Measurements from ENCODE around the gene CD300LD. TPM values are rescaled to one million over a fixed set of nuclear protein-coding genes. Genes with fewer than 3 reads are reported as not detected.

CD300LD gene
- total RNA-seq, 1 donor from 2014 or later = not detected

- H3K27ac Mint-ChIP-seq (ENCODE audit: unreplicated experiment) = no peak overlapping the region
- TF ChIP-seq CTCF (IDR thresholded peaks at IDR 0.05) = no peak
- no peak overlapping the region for H3K4me3 Mint-ChIP-seq (ENCODE audit: unreplicated experiment)
- no peaks in the 10 kb centered on the region for H3K9me3 Mint-ChIP-seq (ENCODE audit: unreplicated experiment)
- no peaks in the 10 kb centered on the region for H3K27me3 Mint-ChIP-seq (ENCODE audit: unreplicated experiment)
- no peaks in the 10 kb centered on the region for H3K4me1 Mint-ChIP-seq (ENCODE audit: unreplicated experiment)
- no peaks in the 10 kb centered on the region for H3K36me3 Mint-ChIP-seq (ENCODE audit: unreplicated experiment)
- DNase-seq (ENCODE audit: extremely low spot score, unreplicated experiment) = no peak
Observed at GRCh38 chr17:74616696-74617095, 24.6 kb upstream of the CD300LD start.

DNA sequence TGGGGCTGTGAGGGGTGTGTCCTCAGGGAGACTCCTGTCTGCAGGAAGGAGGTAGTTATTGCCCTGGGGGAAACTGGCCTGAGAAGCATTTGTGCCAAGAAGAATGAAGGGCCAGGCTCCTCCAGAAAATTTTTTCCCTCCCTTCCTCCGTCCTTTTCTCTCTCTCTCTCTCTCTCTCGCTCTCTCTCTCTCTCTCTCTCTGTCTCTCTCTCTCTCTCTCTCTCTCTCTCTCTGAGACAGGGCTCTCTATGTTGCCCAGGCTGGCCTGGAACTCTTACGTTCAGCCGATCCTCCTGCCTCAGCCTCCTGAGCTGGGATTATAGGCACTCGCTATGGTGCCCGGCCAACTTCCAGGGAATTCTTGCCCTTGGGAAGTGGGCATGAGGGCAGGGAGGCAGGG is 20.0 kb upstream of the CD300LD start:
- H3K27me3 Mint-ChIP-seq (ENCODE audit: unreplicated experiment) = peaks cover 3% of the 10 kb centered on the region
- no peak for TF ChIP-seq CTCF (IDR thresholded peaks at IDR 0.05)
- no peak for DNase-seq (ENCODE audit: extremely low spot score, unreplicated experiment)

DNA sequence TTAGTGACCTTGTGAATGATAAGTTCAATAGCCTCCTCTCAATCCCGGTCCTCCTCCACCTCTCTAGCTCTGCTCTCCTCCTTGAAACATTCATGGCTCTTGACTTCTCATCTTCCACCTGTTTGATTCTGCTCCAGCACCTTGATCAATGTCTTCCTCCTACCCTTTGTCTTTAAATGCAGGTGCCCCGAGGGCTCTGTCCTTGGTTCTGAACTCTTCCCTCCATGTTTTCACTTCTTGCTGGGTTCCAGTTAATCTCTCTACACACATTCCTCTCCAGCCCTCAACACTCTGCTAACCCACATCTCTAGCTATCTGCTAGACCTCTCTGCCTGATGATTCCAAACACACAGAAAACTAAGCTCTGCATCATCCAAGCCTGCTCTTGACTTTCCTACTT is 18.0 kb upstream of the CD300LD start:
- no peak overlapping the region for H3K4me3 Mint-ChIP-seq (ENCODE audit: unreplicated experiment)
- H3K27me3 Mint-ChIP-seq (ENCODE audit: unreplicated experiment) = peaks cover 3% of the 10 kb centered on the region
- no peak for DNase-seq (ENCODE audit: extremely low spot score, unreplicated experiment)
- H3K27ac Mint-ChIP-seq (ENCODE audit: unreplicated experiment) = no peak overlapping the region
- H3K9me3 Mint-ChIP-seq (ENCODE audit: unreplicated experiment) = no peaks in the 10 kb centered on the region
- H3K4me1 Mint-ChIP-seq (ENCODE audit: unreplicated experiment) = peaks cover 6% of the 10 kb centered on the region
- TF ChIP-seq CTCF (IDR thresholded peaks at IDR 0.05) = no peak
- H3K36me3 Mint-ChIP-seq (ENCODE audit: unreplicated experiment) = no peaks in the 10 kb centered on the region

More for the DNA sequence above, 20.0 kb upstream of the CD300LD start:
- no peaks in the 10 kb centered on the region for H3K36me3 Mint-ChIP-seq (ENCODE audit: unreplicated experiment)
- H3K4me3 Mint-ChIP-seq (ENCODE audit: unreplicated experiment) = no peak overlapping the region
- no peaks in the 10 kb centered on the region for H3K9me3 Mint-ChIP-seq (ENCODE audit: unreplicated experiment)
- no peaks in the 10 kb centered on the region for H3K4me1 Mint-ChIP-seq (ENCODE audit: unreplicated experiment)
- no peak overlapping the region for H3K27ac Mint-ChIP-seq (ENCODE audit: unreplicated experiment)

- TF ChIP-seq CTCF (IDR thresholded peaks at IDR 0.05) = no peak
- Mint-ChIP-seq H3K27me3 (ENCODE audit: unreplicated experiment) (peaks cover 3% of the 10 kb centered on the region), H3K36me3 (ENCODE audit: unreplicated experiment) (no peaks in the 10 kb centered on the region), H3K4me3 (ENCODE audit: unreplicated experiment) (no peak overlapping the region), H3K4me1 (ENCODE audit: unreplicated experiment) (peaks cover 9% of the 10 kb centered on the region), H3K27ac (ENCODE audit: unreplicated experiment) (no peak overlapping the region), H3K9me3 (ENCODE audit: unreplicated experiment) (no peaks in the 10 kb centered on the region)
- no peak for DNase-seq (ENCODE audit: extremely low spot score, unreplicated experiment)
Observed at GRCh38 chr17:74608511-74608910, 16.4 kb upstream of the CD300LD start.

DNA sequence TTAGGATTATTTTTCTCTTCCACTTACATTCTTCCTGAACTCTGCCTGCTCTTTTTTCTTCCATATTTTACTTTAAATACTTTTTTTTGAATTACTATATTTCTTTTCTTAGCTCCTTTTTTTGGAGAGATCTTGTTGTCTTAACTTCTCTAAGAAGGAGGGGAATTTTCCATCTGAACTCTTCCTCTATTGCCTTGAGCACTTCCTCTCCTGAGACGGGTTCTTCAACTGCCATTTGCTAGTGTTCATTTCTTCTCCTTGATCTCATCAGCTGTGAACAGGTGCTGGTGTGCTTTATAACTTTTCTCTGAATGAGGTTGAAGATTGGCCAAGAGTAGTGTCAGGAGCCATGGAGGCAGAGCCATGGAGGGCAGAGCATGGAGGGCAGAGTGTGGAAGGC is 15.1 kb upstream of the CD300LD start:
- H3K9me3 Mint-ChIP-seq (ENCODE audit: unreplicated experiment) = no peaks in the 10 kb centered on the region
- no peak for TF ChIP-seq CTCF (IDR thresholded peaks at IDR 0.05)

More for the DNA sequence above, 15.1 kb upstream of the CD300LD start:
- no peak for DNase-seq (ENCODE audit: extremely low spot score, unreplicated experiment)
- Mint-ChIP-seq H3K4me3 (ENCODE audit: unreplicated experiment) (no peak overlapping the region), H3K27me3 (ENCODE audit: unreplicated experiment) (peaks cover 9% of the 10 kb centered on the region), H3K36me3 (ENCODE audit: unreplicated experiment) (no peaks in the 10 kb centered on the region), H3K4me1 (ENCODE audit: unreplicated experiment) (peaks cover 9% of the 10 kb centered on the region), H3K27ac (ENCODE audit: unreplicated experiment) (no peak overlapping the region)
